Stomach (tissue), 4 donors: ENCODE data around the gene XYLB.

ENCODE experiments used
- CTCF ChIP-seq, 7 experiments: fragments of 450-650 bp in 4 of 7; fragments of 200-600 bp in 3 of 7; sonication (generic) in 3 of 7; IDR thresholded peaks; one replicate each; pipeline ENCODE4 v1.5.1; 2016 to 2019; ENCODE audit warnings: antibody characterized with exemption in 7 of 7, control low read depth in 2 of 7, mild to moderate bottlenecking in 1 of 7
- EP300 ChIP-seq: sonication (generic); formaldehyde crosslinking; IDR thresholded peaks from one replicate; pipeline ENCODE4 v1.6.1; 2017; ENCODE audit warnings: antibody characterized with exemption
- POLR2A ChIP-seq, 4 donors: fragments of 450-650 bp; IDR thresholded peaks; one replicate each; pipeline ENCODE4 v1.6.1; 2016; ENCODE audit warnings: antibody characterized with exemption in 4 of 4, control low read depth in 2 of 4, mild to moderate bottlenecking in 1 of 4, moderate library complexity in 1 of 4

GRCh38 chr3:38332201-38332600, 14.4 kb upstream of the XYLB start:
- TF ChIP-seq CTCF (IDR thresholded peaks at IDR 0.05) (no peak), EP300 (no peak), POLR2A (IDR thresholded peaks at IDR 0.05) (no peak)
